CD14-positive monocyte (primary cell): ENCODE measurements around the gene JAML. TPM values are rescaled to one million over a fixed set of nuclear protein-coding genes. Genes with fewer than 3 reads are reported as not detected.

Experiments
- DNase-seq, 3 donors: peaks; one replicate each; pipeline ENCODE4 v3.0.0-alpha.2; 2011 to 2022
- H2AFZ ChIP-seq: 2 replicates; pipeline ENCODE4 v1.6.0; 2012; ENCODE audit warnings: mild to moderate bottlenecking, low read depth, low read length, inconsistent platforms; ENCODE audit not compliant: insufficient read depth, poor library complexity, severe bottlenecking
- H3K27ac ChIP-seq, 2 donors: 1 replicate in 1 of 2; 2 replicates in 1 of 2; pipeline ENCODE4 v1.5.1; 2012 to 2013; ENCODE audit warnings: low read length in 2 of 2, control low read depth in 1 of 2, inconsistent platforms in 1 of 2, low read depth in 1 of 2, mild to moderate bottlenecking in 1 of 2
- H3K27me3 ChIP-seq, 2 donors: one replicate each; pipeline versions ENCODE4 v1.6.0 to v1.6.1; 2011 to 2013; ENCODE audit warnings: low read length in 2 of 2; ENCODE audit not compliant: control insufficient read depth in 2 of 2, insufficient read depth in 2 of 2
- H3K36me3 ChIP-seq, 2 donors: replicated peaks in 1 of 2; 1 replicate in 1 of 2; 2 replicates in 1 of 2; pipeline versions ENCODE4 v1.5.1 to v1.6.1; 2012 to 2013; ENCODE audit warnings: low read length in 2 of 2, control low read depth in 1 of 2, inconsistent platforms in 1 of 2, mild to moderate bottlenecking in 1 of 2; ENCODE audit not compliant: insufficient read depth in 2 of 2, control insufficient read depth in 1 of 2
- H3K4me1 ChIP-seq, 2 donors: 1 replicate in 1 of 2; 2 replicates in 1 of 2; pipeline versions ENCODE4 v1.5.1 to v1.6.1; 2012 to 2013; ENCODE audit warnings: low read length in 2 of 2, control low read depth in 1 of 2, inconsistent platforms in 1 of 2, mild to moderate bottlenecking in 1 of 2, moderate library complexity in 1 of 2; ENCODE audit not compliant: insufficient read depth in 2 of 2, control insufficient read depth in 1 of 2
- H3K4me2 ChIP-seq: replicated peaks from 2 replicates; pipeline ENCODE3; 2012; ENCODE audit warnings: low read length, moderate library complexity, mild to moderate bottlenecking; ENCODE audit not compliant: poor library complexity, severe bottlenecking; ENCODE audit errors: extremely low read depth
- H3K4me3 ChIP-seq, 3 experiments: fragments of 200-600 bp in 1 of 3; sonication (generic) in 1 of 3; replicated peaks in 1 of 3; 1 replicate in 2 of 3; 2 replicates in 1 of 3; pipeline ENCODE4 v1.5.1; 2011 to 2013; ENCODE audit warnings: low read length in 3 of 3, mild to moderate bottlenecking in 3 of 3, control low read depth in 2 of 3, low read depth in 2 of 3, inconsistent platforms in 1 of 3, moderate library complexity in 1 of 3
- H3K79me2 ChIP-seq: 2 replicates; pipeline ENCODE4 v1.6.0; 2012; ENCODE audit warnings: mild to moderate bottlenecking, control low read depth, inconsistent platforms, low read length, moderate library complexity; ENCODE audit not compliant: insufficient read depth
- H3K9ac ChIP-seq: 2 replicates; pipeline ENCODE4 v1.6.0; 2017; ENCODE audit warnings: low read length, mild to moderate bottlenecking; ENCODE audit not compliant: insufficient read depth, poor library complexity, severe bottlenecking
- H3K9me3 ChIP-seq, 2 donors: replicated peaks in 1 of 2; 1 replicate in 1 of 2; 2 replicates in 1 of 2; pipeline versions ENCODE4 v1.5.1 to v1.6.1; 2012 to 2013; ENCODE audit warnings: low read length in 2 of 2, control low read depth in 1 of 2; ENCODE audit not compliant: control insufficient read depth in 1 of 2, insufficient read depth in 1 of 2
- H4K20me1 ChIP-seq: 2 replicates; pipeline ENCODE4 v1.6.0; 2012; ENCODE audit warnings: mild to moderate bottlenecking, low read length, control low read depth, moderate library complexity; ENCODE audit not compliant: insufficient read depth
- H3K27ac Mint-ChIP-seq, 7 donors: one replicate each; pipeline ENCODE4 v1.8.0; 2020; ENCODE audit warnings: mild to moderate bottlenecking in 7 of 7, mixed read lengths in 7 of 7, moderate library complexity in 6 of 7, inconsistent platforms in 2 of 7
- H3K27me3 Mint-ChIP-seq, 3 donors: one replicate each; pipeline ENCODE4 v1.8.0; 2021 to 2022; ENCODE audit warnings: low read depth in 3 of 3, mild to moderate bottlenecking in 3 of 3, mixed read lengths in 3 of 3, moderate library complexity in 3 of 3, inconsistent platforms in 1 of 3
- H3K36me3 Mint-ChIP-seq, 2 donors: one replicate each; pipeline ENCODE4 v1.8.0; 2020; ENCODE audit warnings: mixed read lengths in 2 of 2, inconsistent platforms in 1 of 2, mild to moderate bottlenecking in 1 of 2
- H3K4me1 Mint-ChIP-seq: one replicate; pipeline ENCODE4 v1.8.0; 2020; ENCODE audit warnings: mild to moderate bottlenecking, mixed read lengths
- H3K4me3 Mint-ChIP-seq, 2 donors: one replicate each; pipeline ENCODE4 v1.8.0; 2020; ENCODE audit warnings: mild to moderate bottlenecking in 2 of 2, mixed read lengths in 2 of 2, moderate library complexity in 1 of 2
- H3K9me3 Mint-ChIP-seq, 7 donors: one replicate each; pipeline ENCODE4 v1.8.0; 2020 to 2022; ENCODE audit warnings: mixed read lengths in 7 of 7, mild to moderate bottlenecking in 6 of 7, moderate library complexity in 6 of 7, inconsistent platforms in 2 of 7
- CTCF ChIP-seq: fragments of 200-600 bp; IDR thresholded peaks from one replicate; pipeline ENCODE4 v1.8.0; 2022; ENCODE audit warnings: antibody characterized with exemption, mild to moderate bottlenecking
- WGBS: methylation state at CpG from one replicate; pipeline ENCODE4 v1.1.5; 2013; ENCODE audit warnings: missing lambda C conversion rate; ENCODE audit not compliant: insufficient coverage; 5-methylcytosine and 5-hydroxymethylcytosine counted together
- intact Hi-C, 2 donors: fragments of 100-400 bp; cut with micrococcal nuclease; formaldehyde crosslinking; loops; one replicate each; pipeline versions ENCODE4 v1.15.0 to v1.15.1; 2023
- polyA plus RNA-seq, 3 donors: library from polyadenylated mRNA; depleted of rRNA in 1 of 3; unstranded in 2 of 3; stranded (reverse) in 1 of 3; fragments of 300-500 nt in 2 of 3; fragments of >200 nt in 1 of 3; fragmentation: Illumina TruSeq in 2 of 3; gene quantifications; 1 replicate in 2 of 3; 2 replicates in 1 of 3; pipeline ENCODE4 v1.2.3, GENCODE V29; 2012 to 2021

The JAML gene
- polyA plus RNA-seq, 3 donors: 316 to 968 (median 748) TPM

- intact Hi-C loops: loop anchor here in 1 of 2 donors (5.0 kb wide), 2 partner anchors 40 kb away; no protein-coding TSS in a partner anchor
- Histone ChIP-seq H3K4me3 (peak within 1 kb of the TSS; percentile 84 to 99 (median 98)), H3K9ac (peak within 1 kb of the TSS; percentile 89), H3K4me1 (peaks cover 16 to 42% of the 10 kb centered on the region in 2 donors), H3K27me3 (no peaks in the 10 kb centered on the region), H3K9me3 (no peaks in the 10 kb centered on the region), H3K36me3 (peaks cover 3 to 11% of the 10 kb centered on the region in 2 donors), H2AFZ (peak within 1 kb of the TSS; percentile 98), H3K27ac (peak within 1 kb of the TSS; percentile 94 to 99), H3K79me2 (peaks cover 23% of the 10 kb centered on the region), H3K4me2 (peak within 1 kb of the TSS; percentile 89), H4K20me1 (no peaks in the 10 kb centered on the region)
- Mint-ChIP-seq H3K27me3 (peaks cover 0 to 4% (median 0%) of the 10 kb centered on the region in 3 donors), H3K9me3 (peaks cover 0 to 5% (median 0%) of the 10 kb centered on the region in 7 donors), H3K4me3 (peak within 1 kb of the TSS; percentile 97 to 100), H3K4me1 (peaks cover 25% of the 10 kb centered on the region), H3K36me3 (peaks cover 25 to 28% of the 10 kb centered on the region in 2 donors), H3K27ac (peak within 1 kb of the TSS; percentile 95 to 98 (median 98))
- peak; percentile 45 to 72 (median 62) for DNase-seq
- no peak for TF ChIP-seq CTCF
- WGBS: under 1% methylated on average over 28 of the region's 33 CpGs
Observed at GRCh38 chr11:118251858-118252652, 27.2 kb upstream of the JAML start, which contains the start of gene MPZL3. TSS of gene MPZL3 (minus strand) at chr11:118252365. CDS start at chr11:118252294, 71 bp downstream.

GRCh38 chr11:118247041-118247440 is 22.2 kb upstream of the JAML start:
- H3K79me2 ChIP-seq: peaks cover 35% of the 10 kb centered on the region
- peaks cover 0 to 7% (median 0%) of the 10 kb centered on the region in 3 donors for H3K27me3 Mint-ChIP-seq
- peaks cover 56% of the 10 kb centered on the region for H3K4me1 Mint-ChIP-seq
- intact Hi-C loops: no loop called here
- TF ChIP-seq CTCF: no peak
- peaks cover 0 to 2% (median 0%) of the 10 kb centered on the region in 7 donors for H3K9me3 Mint-ChIP-seq
- no peak overlapping the region for H3K9ac ChIP-seq
- H3K9me3 ChIP-seq: no peaks in the 10 kb centered on the region
- no peak for DNase-seq
- H4K20me1 ChIP-seq: no peaks in the 10 kb centered on the region
- no peak overlapping the region for H2AFZ ChIP-seq
- peaks cover 15 to 17% of the 10 kb centered on the region in 2 donors for H3K36me3 Mint-ChIP-seq
- H3K4me3 Mint-ChIP-seq: no peak overlapping the region
- peaks cover 26 to 51% of the 10 kb centered on the region in 2 donors for H3K4me1 ChIP-seq
- no peaks in the 10 kb centered on the region for H3K36me3 ChIP-seq
- H3K27ac ChIP-seq: no peak overlapping the region
- H3K27ac Mint-ChIP-seq: peak overlapping the region in 1 of 7 donors; percentile 30
- no CpG with 5 or more reads among the region's 1 CpG for WGBS
- H3K4me2 ChIP-seq: no peak overlapping the region
- H3K27me3 ChIP-seq: no peaks in the 10 kb centered on the region
- no peak overlapping the region for H3K4me3 ChIP-seq
